SW480 (cell line): ENCODE measurements around the gene PLCH1.

Experiments used
- DNase-seq: peaks from one replicate; pipeline ENCODE4 v3.0.0-alpha.2; 2016; ENCODE audit warnings: low spot score

The PLCH1 gene

GRCh38 chr3:155334914-155335723 lies 409.8 kb downstream of the PLCH1 start:
- no peak for DNase-seq

DNA sequence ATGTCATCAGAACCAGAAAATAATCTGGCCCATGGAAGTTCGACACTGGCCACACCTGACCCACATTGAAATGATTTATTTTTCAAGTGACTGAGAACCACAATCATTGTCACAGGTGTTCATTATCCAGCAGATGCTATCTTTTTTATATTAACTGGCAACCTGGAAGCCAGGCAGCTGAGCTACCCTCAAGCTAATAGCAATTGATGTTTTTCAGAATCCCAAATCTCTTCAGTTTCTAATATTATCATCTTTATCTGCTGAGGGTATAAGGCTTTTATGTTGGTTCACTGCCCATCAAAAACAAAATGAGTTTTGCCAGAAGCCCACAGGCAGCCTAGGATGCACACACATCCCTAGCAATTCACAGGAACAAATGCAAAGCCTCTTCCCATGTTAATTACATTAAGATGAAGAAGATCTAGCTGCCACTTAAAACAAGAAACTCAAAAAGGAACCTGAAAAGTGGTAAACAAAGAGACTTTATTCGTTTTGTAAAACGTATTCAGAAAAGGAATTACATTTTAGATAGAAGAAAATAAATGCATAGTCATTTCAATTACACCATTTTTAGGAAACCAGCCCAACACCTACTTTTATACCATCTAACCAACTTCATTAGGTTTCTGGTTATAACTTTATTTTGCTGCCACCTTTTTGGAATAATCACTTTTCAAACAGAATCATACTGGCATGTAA lies 410.5 kb downstream of the PLCH1 start:
- no peak for DNase-seq

- no peak for DNase-seq
These were observed 412.2 kb downstream of the PLCH1 start for GRCh38 chr3:155332716-155333115.

GRCh38 chr3:155331078-155331477 lies 413.8 kb downstream of the PLCH1 start:
- DNase-seq: no peak

GRCh38 chr3:155330370-155330769 lies 414.5 kb downstream of the PLCH1 start:
- no peak for DNase-seq

GRCh38 chr3:155329513-155330048 lies 415.3 kb downstream of the PLCH1 start:
- DNase-seq: no peak

DNA sequence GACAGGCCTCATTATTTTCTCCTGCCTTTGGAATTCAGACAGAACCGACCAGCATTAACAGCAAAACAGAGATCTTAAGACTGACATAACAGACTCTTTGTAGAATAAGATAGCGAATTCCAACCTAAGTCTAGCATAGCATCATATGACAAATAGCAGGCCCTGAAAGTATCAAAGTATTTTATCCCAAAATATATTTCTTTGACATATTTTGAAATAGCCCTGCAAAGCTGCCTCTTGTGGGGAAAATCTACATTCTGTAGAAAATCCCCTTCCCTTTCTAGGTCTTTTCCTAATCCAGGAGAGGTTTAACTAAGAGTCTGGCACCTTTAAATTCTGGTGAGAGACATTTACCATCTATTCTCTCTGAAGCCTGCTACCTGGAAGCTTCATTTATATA lies 417.0 kb downstream of the PLCH1 start:
- no peak for DNase-seq

- DNase-seq: no peak
These were observed 417.4 kb downstream of the PLCH1 start for GRCh38 chr3:155327430-155327829.

GRCh38 chr3:155326901-155327300 lies 418.0 kb downstream of the PLCH1 start:
- DNase-seq: no peak

DNA sequence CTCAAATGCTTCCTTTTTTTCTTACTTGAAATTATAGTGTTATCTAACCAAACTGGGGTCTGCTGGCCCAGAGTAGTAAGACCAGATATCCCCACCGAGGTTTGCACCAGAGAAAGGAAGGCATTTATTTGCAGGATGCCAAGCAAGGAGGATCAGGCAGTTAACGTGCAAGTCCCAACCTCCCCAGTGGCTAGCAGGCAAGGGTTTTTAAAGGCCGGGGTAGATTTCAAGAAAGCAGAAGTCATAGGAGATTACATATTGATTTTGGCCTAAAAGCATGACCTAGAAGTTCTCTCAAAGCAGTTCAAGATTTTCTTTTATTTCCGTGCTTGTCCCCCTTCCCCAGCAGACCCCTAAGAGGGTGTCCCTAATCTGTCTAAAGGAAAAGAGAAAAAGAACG lies 418.6 kb downstream of the PLCH1 start:
- no peak for DNase-seq
